Activated T-helper 1 cell treated with Interleukin-2 at 50 U/mL for 16 hours (primary cell): ENCODE results near the gene SYPL1.

Source experiments
- DNase-seq: peaks from one replicate; pipeline ENCODE4 v3.0.0-alpha.2; 2020; ENCODE audit warnings: low read depth

SYPL1 gene

GRCh38 chr7:106092204-106092603 lies 19.9 kb downstream of the SYPL1 start:
- no peak for DNase-seq

GRCh38 chr7:106089647-106090046 lies 22.5 kb downstream of the SYPL1 start:
- no peak for DNase-seq

GRCh38 chr7:106088014-106088413 lies 24.1 kb downstream of the SYPL1 start:
- no peak for DNase-seq

- DNase-seq, result no peak
Observed at GRCh38 chr7:106086062-106086461, 26.1 kb downstream of the SYPL1 start.

- no peak for DNase-seq
Observed at GRCh38 chr7:106085015-106085414, 27.1 kb downstream of the SYPL1 start.

- DNase-seq, result no peak
Observed at GRCh38 chr7:106083717-106084116, 28.4 kb downstream of the SYPL1 start.

GRCh38 chr7:106082087-106082854 lies 29.8 kb downstream of the SYPL1 start:
- DNase-seq, result no peak

- no peak for DNase-seq
Observed at GRCh38 chr7:106080300-106080987, 31.7 kb downstream of the SYPL1 start.

GRCh38 chr7:106076537-106076936 lies 35.6 kb downstream of the SYPL1 start:
- no peak for DNase-seq

GRCh38 chr7:106075937-106076336 lies 36.2 kb downstream of the SYPL1 start:
- DNase-seq, result no peak

GRCh38 chr7:106074257-106074656 lies 37.9 kb downstream of the SYPL1 start:
- DNase-seq, result no peak

GRCh38 chr7:106073701-106074100 lies 38.4 kb downstream of the SYPL1 start:
- DNase-seq, result no peak

GRCh38 chr7:106072715-106073091 lies 39.4 kb downstream of the SYPL1 start:
- no peak for DNase-seq

GRCh38 chr7:106071999-106072714 lies 40.0 kb downstream of the SYPL1 start:
- no peak for DNase-seq

- DNase-seq, result no peak
Observed at GRCh38 chr7:106071356-106071998, 40.6 kb downstream of the SYPL1 start.

GRCh38 chr7:106070567-106071254 lies 41.4 kb downstream of the SYPL1 start:
- no peak for DNase-seq

- no peak for DNase-seq
Observed at GRCh38 chr7:106070201-106070551, 41.9 kb downstream of the SYPL1 start.

- no peak for DNase-seq
Observed at GRCh38 chr7:106069471-106070200, 42.5 kb downstream of the SYPL1 start.

GRCh38 chr7:106068986-106069385 lies 43.1 kb downstream of the SYPL1 start:
- DNase-seq, result no peak

- no peak for DNase-seq
Observed at GRCh38 chr7:106068538-106068961, 43.6 kb downstream of the SYPL1 start.

GRCh38 chr7:106067678-106068077 lies 44.4 kb downstream of the SYPL1 start:
- no peak for DNase-seq
